Testis (tissue), 5 donors: ENCODE data around the gene DRC3. TPM values are rescaled to one million over a fixed set of nuclear protein-coding genes. Genes with fewer than 3 reads are reported as not detected.

Source experiments
- DNase-seq: peaks from one replicate; pipeline ENCODE4 v3.0.0-alpha.2; 2019
- H3K27ac ChIP-seq, 2 donors: fragments of 200-600 bp; sonication (generic); one replicate each; pipeline ENCODE4 v1.5.1; 2019
- H3K27me3 ChIP-seq: fragments of 200-600 bp; sonication (generic); one replicate; pipeline ENCODE4 v1.5.1; 2019
- H3K36me3 ChIP-seq: fragments of 200-600 bp; sonication (generic); one replicate; pipeline ENCODE4 v1.5.1; 2017; ENCODE audit warnings: low read depth; ENCODE audit errors: missing control alignments
- H3K4me1 ChIP-seq: fragments of 200-600 bp; sonication (generic); one replicate; pipeline ENCODE4 v1.5.1; 2019
- H3K4me3 ChIP-seq, 2 donors: fragments of 200-600 bp; sonication (generic); one replicate each; pipeline ENCODE4 v1.5.1; 2017 to 2019
- H3K9me3 ChIP-seq: fragments of 200-600 bp; sonication (generic); one replicate; pipeline ENCODE4 v1.5.1; 2017
- POLR2A ChIP-seq: fragments of 450-650 bp; IDR thresholded peaks from one replicate; pipeline ENCODE4 v1.6.1; 2017; ENCODE audit warnings: antibody characterized with exemption, mild to moderate bottlenecking, moderate library complexity
- WGBS, 2 donors: methylation state at CpG; one replicate each; pipeline ENCODE4 v1.1.5; 2018; 5-methylcytosine and 5-hydroxymethylcytosine counted together
- intact Hi-C: fragments of 100-400 bp; cut with DNase I; formaldehyde crosslinking; loops from one replicate; pipeline ENCODE4 v1.15.1; 2023; ENCODE audit warnings: low total_unique reads
- long read RNA-seq, 2 donors: transcript quantifications; one replicate each; lab custom pipeline, GENCODE V29; 2026
- polyA plus RNA-seq: library from polyadenylated mRNA; stranded (reverse); fragments of 350-450 nt; fragmentation: Illumina TruSeq; extraction: RNeasy Lipid Tissue Mini Kit (QIAGEN cat#74804); gene quantifications from one replicate; pipeline ENCODE4 v1.2.3, GENCODE V29; 2014; ENCODE audit warnings: low read depth, low replicate concordance; ENCODE audit not compliant: insufficient read depth
- total RNA-seq, 2 donors: library from RNA; depleted of rRNA; stranded (reverse); fragments of >200 nt; gene quantifications; one replicate each; pipeline ENCODE4 v1.2.3, GENCODE V29; 2016
- TF ChIP-seq, protein P1 (sequence below), 3 experiments: fragments of 450-650 bp in 2 of 3; fragments of 200-600 bp in 1 of 3; sonication (generic) in 1 of 3; IDR thresholded peaks; one replicate each; pipeline ENCODE4 v1.5.1; 2016 to 2019; ENCODE audit warnings: antibody characterized with exemption in 3 of 3, mild to moderate bottlenecking in 2 of 3, moderate library complexity in 1 of 3

The DRC3 gene
- total RNA-seq (10 to 100 TPM; 21.6 to 22.1 TPM), polyA plus RNA-seq (57.4 TPM)
- long read RNA-seq, donor 1, result 0 reads
- long read RNA-seq, donor 2, partial matches to known transcripts, result 0 of 1 reads
- long read RNA-seq, donor 2, other reads (novel, unspliced or antisense), result 0 of 1 reads

DNA sequence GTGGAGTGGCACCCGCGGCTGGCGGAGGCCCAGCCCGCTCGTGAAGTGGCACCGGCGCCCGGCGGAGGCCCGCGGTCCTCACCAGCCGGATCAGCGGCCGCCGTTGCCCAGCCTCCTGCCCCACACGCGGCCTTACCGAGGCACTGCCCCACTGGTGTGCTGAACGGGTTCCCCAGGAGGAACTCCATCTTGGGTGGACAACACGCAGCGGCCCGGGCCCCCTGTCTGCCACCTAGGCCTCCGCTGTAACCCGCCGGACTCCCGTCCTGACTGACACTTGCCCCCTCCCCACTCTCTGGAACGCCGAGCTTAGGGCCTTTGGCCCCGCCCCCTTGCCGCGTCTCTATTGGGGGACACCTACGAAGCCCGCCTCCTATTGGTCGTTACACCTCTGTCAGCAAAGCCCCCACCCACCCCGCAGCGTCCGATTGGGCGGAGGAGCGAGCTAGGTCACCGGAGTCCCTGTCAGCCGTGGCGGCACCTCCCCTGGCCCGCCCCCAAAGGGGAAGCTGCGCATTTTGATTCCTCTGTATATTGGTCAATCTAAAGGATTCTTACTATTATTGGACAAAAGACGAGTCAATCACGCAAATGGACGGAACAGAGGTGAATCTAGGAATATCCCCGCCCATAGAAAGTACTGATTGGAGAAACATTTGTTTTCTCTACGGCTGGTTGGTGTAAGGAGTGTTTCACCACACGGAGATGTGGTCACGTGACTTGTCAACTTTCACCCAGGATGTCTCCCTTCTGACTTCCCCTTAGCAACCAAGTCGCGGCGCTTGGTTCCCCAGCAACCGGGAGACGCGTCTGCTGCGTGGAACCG is at the start of gene DRC3, which contains the start of gene TOM1L2:
Gene DRC3 (plus strand): TSS at position 737 of the 826 bp plus-strand sequence. CDS start 4,737 bp downstream, outside the sequence.
Gene TOM1L2 (minus strand): TSS at position 275 of the 826 bp plus-strand sequence. CDS start 87 bp downstream, at position 188.
- Histone ChIP-seq H3K27me3 (no peaks in the 10 kb centered on the region), H3K4me1 (peaks cover 11% of the 10 kb centered on the region), H3K4me3 (peak within 1 kb of the TSS; percentile 84 to 93), H3K27ac (peak within 1 kb of the TSS; percentile 78 to 82), H3K36me3 (no peaks in the 10 kb centered on the region), H3K9me3 (no peaks in the 10 kb centered on the region)
- DNase-seq, result peak; percentile 100
- intact Hi-C loops, result no loop called here
- 0% methylated on average over 17 to 47 of the region's 59 CpGs for WGBS, 2 donors
- TF ChIP-seq, protein P1, sequence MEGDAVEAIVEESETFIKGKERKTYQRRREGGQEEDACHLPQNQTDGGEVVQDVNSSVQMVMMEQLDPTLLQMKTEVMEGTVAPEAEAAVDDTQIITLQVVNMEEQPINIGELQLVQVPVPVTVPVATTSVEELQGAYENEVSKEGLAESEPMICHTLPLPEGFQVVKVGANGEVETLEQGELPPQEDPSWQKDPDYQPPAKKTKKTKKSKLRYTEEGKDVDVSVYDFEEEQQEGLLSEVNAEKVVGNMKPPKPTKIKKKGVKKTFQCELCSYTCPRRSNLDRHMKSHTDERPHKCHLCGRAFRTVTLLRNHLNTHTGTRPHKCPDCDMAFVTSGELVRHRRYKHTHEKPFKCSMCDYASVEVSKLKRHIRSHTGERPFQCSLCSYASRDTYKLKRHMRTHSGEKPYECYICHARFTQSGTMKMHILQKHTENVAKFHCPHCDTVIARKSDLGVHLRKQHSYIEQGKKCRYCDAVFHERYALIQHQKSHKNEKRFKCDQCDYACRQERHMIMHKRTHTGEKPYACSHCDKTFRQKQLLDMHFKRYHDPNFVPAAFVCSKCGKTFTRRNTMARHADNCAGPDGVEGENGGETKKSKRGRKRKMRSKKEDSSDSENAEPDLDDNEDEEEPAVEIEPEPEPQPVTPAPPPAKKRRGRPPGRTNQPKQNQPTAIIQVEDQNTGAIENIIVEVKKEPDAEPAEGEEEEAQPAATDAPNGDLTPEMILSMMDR (IDR thresholded peaks at IDR 0.05), result peak in 2 of 3 experiments; percentile 16 to 32
- peak; percentile 65 for TF ChIP-seq POLR2A

- no peak for DNase-seq
- Histone ChIP-seq H3K27ac (no peak overlapping the region), H3K9me3 (no peaks in the 10 kb centered on the region), H3K36me3 (no peaks in the 10 kb centered on the region), H3K4me1 (peaks cover 53% of the 10 kb centered on the region), H3K27me3 (no peaks in the 10 kb centered on the region), H3K4me3 (no peak overlapping the region)
- 93 to 95% methylated on average over 5 of the region's 5 CpGs for WGBS, 2 donors
- intact Hi-C loops, result no loop called here
- TF ChIP-seq, protein P1 (IDR thresholded peaks at IDR 0.05), result no peak
- TF ChIP-seq POLR2A, result no peak
Observed at GRCh38 chr17:17924131-17924856, 48.4 kb upstream of the DRC3 start.

GRCh38 chr17:17924857-17925250 is 47.8 kb upstream of the DRC3 start:
- TF ChIP-seq, protein P1 (IDR thresholded peaks at IDR 0.05), result no peak
- no peak for TF ChIP-seq POLR2A
- H3K27me3 ChIP-seq, result no peaks in the 10 kb centered on the region
- no peak for DNase-seq
- intact Hi-C loops, result no loop called here
- no peak overlapping the region for H3K4me3 ChIP-seq
- H3K27ac ChIP-seq, result no peak overlapping the region
- no peaks in the 10 kb centered on the region for H3K9me3 ChIP-seq
- peaks cover 56% of the 10 kb centered on the region for H3K4me1 ChIP-seq
- H3K36me3 ChIP-seq, result no peaks in the 10 kb centered on the region

- no peaks in the 10 kb centered on the region for H3K9me3 ChIP-seq
- no peak for TF ChIP-seq POLR2A
- TF ChIP-seq, protein P1 (IDR thresholded peaks at IDR 0.05), result no peak
- intact Hi-C loops, result no loop called here
- H3K4me3 ChIP-seq, result no peak overlapping the region
- no peak for DNase-seq
- peaks cover 60% of the 10 kb centered on the region for H3K4me1 ChIP-seq
- peak overlapping the region in 1 of 2 donors; percentile 27 for H3K27ac ChIP-seq
- H3K27me3 ChIP-seq, result no peaks in the 10 kb centered on the region
- no peaks in the 10 kb centered on the region for H3K36me3 ChIP-seq
- WGBS, 2 donors, result 78 to 95% methylated on average over 4 of the region's 4 CpGs
Observed at GRCh38 chr17:17926036-17926435, 46.6 kb upstream of the DRC3 start.
